SK-N-SH (cell line): Measurements from ENCODE around the gene TNFRSF14.

Experiments used
- GABPA ChIP-seq: IDR thresholded peaks from 2 replicates; pipeline ENCODE4 v1.4.0; 2012; ENCODE audit warnings: low read depth, mild to moderate bottlenecking
- NFIC ChIP-seq: IDR thresholded peaks from 2 replicates; pipeline ENCODE4 v1.4.0; 2012; ENCODE audit warnings: borderline replicate concordance
- TAF1 ChIP-seq: IDR thresholded peaks from 2 replicates; pipeline ENCODE4 v1.6.1; 2012; ENCODE audit warnings: low read depth, mild to moderate bottlenecking, low read length, moderate library complexity, borderline replicate concordance

DNA sequence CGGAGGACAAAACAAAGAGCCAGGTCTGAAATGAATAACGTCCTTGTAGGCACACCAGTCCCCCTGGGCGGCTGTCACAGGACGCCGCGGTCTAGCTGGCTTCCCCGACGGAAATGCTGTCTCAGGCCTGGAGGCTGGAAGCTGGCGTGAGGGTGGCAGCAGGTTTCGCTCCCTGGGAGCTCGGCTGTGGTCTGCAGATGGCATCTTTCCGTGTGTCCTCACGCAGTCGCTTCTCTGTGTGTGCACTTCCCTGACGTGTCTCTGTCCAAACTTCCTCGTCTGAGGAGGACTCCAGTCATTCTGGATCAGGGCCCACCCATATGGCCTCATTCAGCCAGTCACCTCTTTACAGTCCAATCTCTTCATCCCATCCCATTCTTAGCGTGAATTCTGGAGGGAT, 14.2 kb downstream of the TNFRSF14 start:
- no peak for TF ChIP-seq GABPA
- no peak for TF ChIP-seq NFIC
- no peak for TF ChIP-seq TAF1
